OCI-LY1 (cell line): ENCODE data around the gene DPF1.

Experiments
- CTCF ChIP-seq: fragments of 200-600 bp; sonication (generic), shearing (Covaris generic); IDR thresholded peaks from 2 replicates; pipeline ENCODE4 v1.5.1; 2017; ENCODE audit warnings: mild to moderate bottlenecking, antibody characterized with exemption, low read length, moderate library complexity, mixed read lengths
- EZH2 ChIP-seq: fragments of 200-600 bp; sonication (generic), shearing (Covaris generic); IDR thresholded peaks from 2 replicates; pipeline ENCODE4 v1.8.0; 2017; ENCODE audit warnings: borderline replicate concordance, mixed run types, mild to moderate bottlenecking, antibody characterized with exemption, low read length, moderate library complexity, mixed read lengths

- TF ChIP-seq EZH2 (no peak), CTCF (no peak)
These were observed 14.9 kb downstream of the DPF1 start for GRCh38 chr19:38209152-38209551.
